ENCODE results near the gene RYR2. TPM values are rescaled to one million over a fixed set of nuclear protein-coding genes. Genes with fewer than 3 reads are reported as not detected.

Gene RYR2
- total RNA-seq, 1 experiment from 2014 or later: 3.4 TPM

GRCh38 chr1:237320890-237321289 lies 278.9 kb downstream of the RYR2 start:
- Mint-ChIP-seq H3K27me3 (ENCODE audit: low read depth) (no peaks in the 10 kb centered on the region), H3K4me1 (peaks cover 4 to 10% of the 10 kb centered on the region in 2 experiments; a peak in 3 of 4 replicates), H3K4me3 (no peak overlapping the region), H3K27ac (no peak overlapping the region), H3K36me3 (ENCODE audit: insufficient read depth in 1 of 3, low read depth in 3 of 3) (peaks cover 2 to 17% (median 17%) of the 10 kb centered on the region in 3 experiments), H3K9me3 (peaks cover 6 to 10% of the 10 kb centered on the region in 2 experiments; a peak in 3 of 5 replicates)
- no peak for DNase-seq
- Histone ChIP-seq H3K79me2 (ENCODE audit: insufficient read depth, low read length) (no peaks in the 10 kb centered on the region), H3K56ac (ENCODE audit: insufficient read length, low read depth, low read length) (no peak overlapping the region), H3K9ac (ENCODE audit: extremely low read depth, insufficient read length, low read length) (no peak overlapping the region), H3K23ac (ENCODE audit: insufficient read length, low read depth, low read length) (no peak overlapping the region), H4K5ac (ENCODE audit: insufficient read length, low read depth, low read length) (no peak overlapping the region), H3K23me2 (ENCODE audit: insufficient read length, low read depth, low read length, poor library complexity, severe bottlenecking) (no peaks in the 10 kb centered on the region), H2BK12ac (ENCODE audit: insufficient read length, low read depth, low read length) (no peak overlapping the region), H3T11ph (ENCODE audit: low read length) (no peak overlapping the region), H2BK120ac (ENCODE audit: low read depth, low read length, poor library complexity, severe bottlenecking) (no peak overlapping the region), H2AK5ac (ENCODE audit: insufficient read length, low read length) (no peak overlapping the region), H3K18ac (ENCODE audit: insufficient read length, low read depth, low read length) (no peak overlapping the region), H2BK20ac (ENCODE audit: low read depth, low read length, poor library complexity, severe bottlenecking) (no peak overlapping the region), H2AFZ (ENCODE audit: low read length) (no peak overlapping the region), H3K14ac (ENCODE audit: insufficient read depth, low read length) (no peak overlapping the region), H3K4me1 (ENCODE audit: insufficient read depth, low read length) (no peaks in the 10 kb centered on the region), H2BK15ac (ENCODE audit: low read depth, low read length) (no peak overlapping the region), H3K27me3 (ENCODE audit: insufficient read depth, low read length) (no peaks in the 10 kb centered on the region), H4K8ac (replicated peaks; ENCODE audit: insufficient read length, low read depth, low read length) (no peak overlapping the region), H3K9me3 (ENCODE audit: control insufficient read depth, low read depth, low read length) (no peaks in the 10 kb centered on the region), H3K4me2 (ENCODE audit: insufficient read depth, insufficient read length, low read length) (no peak overlapping the region), H3K79me1 (ENCODE audit: insufficient read depth, low read depth, low read length, poor library complexity, severe bottlenecking) (no peaks in the 10 kb centered on the region), H4K20me1 (ENCODE audit: control insufficient read depth, insufficient read depth, insufficient read length) (no peaks in the 10 kb centered on the region), H3K4ac (ENCODE audit: low read depth, low read length) (no peak overlapping the region), H2BK5ac (ENCODE audit: insufficient read length, low read length) (no peak overlapping the region), H4K91ac (ENCODE audit: insufficient read length, low read depth, low read length) (no peak overlapping the region), H3K27ac (ENCODE audit: insufficient read length, low read depth, low read length) (no peak overlapping the region)
- TF ChIP-seq CTCF (conservative IDR thresholded peaks at IDR 0.05): no peak
